NCI-H1417 (cell line): ENCODE results near the gene GABPB1.

Experiments
- DNase-seq, 3 experiments: peaks; one replicate each; lab custom pipeline; 2025; lab: John Stamatoyannopoulos, UW

Gene GABPB1

DNA sequence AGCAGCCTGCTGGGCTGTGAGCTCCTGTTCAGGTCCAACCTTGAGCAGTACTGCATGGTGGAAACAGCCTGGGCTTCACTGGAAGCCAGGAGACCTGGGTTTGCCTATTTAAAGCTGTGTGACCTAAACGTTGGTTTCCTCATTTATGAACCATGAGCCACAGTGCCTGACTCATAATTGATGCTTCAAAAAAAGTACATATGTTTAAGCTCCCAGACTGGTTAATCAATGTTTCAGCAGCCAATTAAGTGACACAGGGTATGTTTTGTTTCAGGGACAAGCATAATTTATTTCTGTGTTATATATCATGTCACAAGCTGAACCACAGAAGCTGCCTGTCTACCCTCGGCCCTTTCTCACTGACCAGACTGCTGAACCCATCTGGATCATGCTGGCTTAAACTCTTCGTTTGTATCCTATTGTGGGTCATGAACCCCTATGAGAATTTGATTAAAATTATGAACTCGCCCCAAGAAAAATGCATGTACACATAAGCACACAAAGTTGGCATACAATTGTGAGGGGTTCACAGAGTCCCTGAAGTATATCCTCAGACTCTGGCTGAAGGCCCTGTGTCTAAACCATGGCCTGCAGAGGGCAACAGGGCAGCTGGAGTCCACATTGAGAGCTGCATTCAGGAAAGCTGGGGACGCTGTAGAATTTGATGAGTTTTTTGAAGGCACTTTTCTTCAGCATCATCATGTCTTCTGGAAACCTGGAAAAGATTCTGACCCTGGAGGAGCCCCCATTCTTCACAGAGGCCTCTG is 113.1 kb downstream of the GABPB1 start:
- DNase-seq = peak in 1 of 3 experiments; percentile 35

DNA sequence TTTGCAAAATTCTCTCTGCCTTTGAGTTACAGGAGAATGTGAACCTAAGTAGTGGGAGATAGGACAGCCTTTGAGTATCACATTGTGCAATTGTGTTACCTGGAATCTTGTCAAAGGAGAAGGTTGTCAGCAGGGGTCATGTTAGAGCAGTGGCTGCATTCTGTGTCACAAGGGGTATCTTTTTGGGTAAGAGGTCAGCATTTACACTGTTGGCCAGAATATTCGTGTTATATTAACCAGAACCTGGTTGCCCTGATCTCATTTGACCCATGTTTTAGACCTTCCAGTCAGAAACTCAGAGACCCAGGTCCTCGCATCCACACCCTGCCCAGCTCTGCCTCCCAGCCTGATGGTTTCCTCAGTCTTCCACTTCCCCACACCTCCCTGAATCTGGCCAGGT is 116.7 kb downstream of the GABPB1 start:
- no peak for DNase-seq

DNA sequence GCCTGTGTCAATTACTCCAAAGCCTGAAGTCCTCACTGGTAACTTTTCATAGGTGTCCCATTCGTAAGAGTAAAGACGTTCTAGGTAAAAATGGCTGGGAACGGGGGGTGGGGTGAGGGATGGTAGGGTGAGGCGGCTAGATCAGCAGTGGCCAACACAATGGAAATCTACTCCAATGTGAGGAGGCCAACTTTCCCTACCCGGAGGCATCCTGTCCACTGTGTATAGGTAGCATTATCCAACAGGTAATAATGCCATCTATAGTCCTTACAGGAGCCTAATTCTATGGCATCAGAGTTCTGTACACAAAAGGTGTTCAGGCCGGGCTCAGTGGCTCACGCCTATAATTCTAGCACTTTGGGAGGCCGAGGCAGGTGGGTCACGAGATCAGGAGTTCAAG is 118.6 kb downstream of the GABPB1 start:
- DNase-seq = no peak

DNA sequence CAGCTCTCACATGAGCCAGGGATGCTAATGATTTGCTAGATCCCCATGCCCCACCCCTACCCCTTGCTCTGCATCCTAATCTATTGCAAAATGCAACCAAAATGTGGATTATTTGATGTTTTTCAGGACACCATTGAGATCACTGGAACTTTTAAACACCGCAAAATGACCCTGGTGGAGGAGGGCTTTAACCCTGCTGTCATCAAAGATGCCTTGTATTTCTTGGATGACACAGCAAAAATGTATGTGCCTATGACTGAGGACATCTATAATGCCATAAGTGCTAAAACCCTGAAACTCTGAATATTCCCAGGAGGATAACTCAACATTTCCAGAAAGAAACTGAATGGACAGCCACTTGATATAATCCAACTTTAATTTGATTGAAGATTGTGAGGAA is 119.2 kb downstream of the GABPB1 start:
- DNase-seq = no peak

DNA sequence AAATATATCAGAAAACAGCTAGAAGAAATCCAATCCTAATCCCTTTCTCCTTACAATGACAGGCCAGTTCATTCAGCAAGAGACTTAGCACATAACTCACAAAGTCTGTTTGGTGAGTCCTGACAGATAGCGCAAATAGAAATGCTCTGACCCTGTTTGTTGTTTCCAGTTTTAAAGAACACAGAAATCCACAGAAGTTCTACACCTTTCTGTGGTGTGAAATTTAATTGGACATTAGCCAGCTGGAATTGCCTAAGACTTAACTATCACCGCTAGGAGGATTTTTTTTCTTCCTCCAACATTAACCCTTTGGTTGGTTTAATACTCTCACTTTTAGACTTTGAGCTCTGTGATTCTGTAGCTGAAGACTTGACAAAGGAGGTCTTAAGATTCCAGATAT is 120.2 kb downstream of the GABPB1 start:
- no peak for DNase-seq

DNA sequence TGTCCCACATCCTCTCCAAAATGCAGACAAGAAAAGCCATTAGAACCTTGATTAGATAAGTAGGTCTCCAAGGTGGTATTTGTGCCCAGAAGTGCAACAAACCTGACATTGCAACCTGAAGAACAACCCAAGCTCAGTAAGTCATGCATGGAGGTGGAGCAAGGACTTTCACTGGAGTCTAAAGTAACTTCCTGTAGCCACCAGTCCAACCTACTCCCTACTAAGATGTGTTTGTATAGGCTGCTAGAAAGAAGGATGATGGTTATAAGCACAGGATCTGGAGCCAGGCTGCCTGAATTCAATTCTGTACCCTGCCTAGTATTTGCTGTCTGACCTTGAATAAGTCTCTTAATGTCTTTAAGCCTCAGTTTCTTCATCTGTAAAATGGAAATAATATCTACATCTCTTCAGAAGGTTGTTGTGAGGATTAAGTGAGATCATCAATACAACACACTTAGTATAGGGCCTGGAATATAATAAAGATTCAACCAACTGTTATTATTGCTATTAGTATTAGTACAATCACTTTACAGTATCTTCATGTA is 121.7 kb downstream of the GABPB1 start:
- DNase-seq = no peak

DNA sequence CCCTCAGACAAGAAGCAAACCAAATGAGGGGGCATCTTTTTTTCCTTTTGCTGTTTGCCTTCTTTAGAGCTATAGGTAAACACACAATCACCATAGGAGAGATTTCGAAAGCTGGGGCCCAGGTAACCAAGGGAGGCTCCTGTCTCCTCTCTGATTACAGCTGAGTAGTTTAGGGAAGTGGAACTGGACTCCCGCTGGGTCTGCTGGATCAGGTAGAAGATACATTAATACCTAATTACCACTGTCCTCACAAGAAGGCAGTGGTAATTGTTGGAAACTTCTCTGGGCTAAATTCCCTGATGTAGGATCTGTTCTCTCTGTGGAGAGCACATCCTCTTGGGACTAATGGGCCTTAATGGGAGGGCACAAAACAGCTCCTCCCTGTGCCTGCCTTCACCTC is 122.2 kb downstream of the GABPB1 start:
- peak in 2 of 3 experiments; percentile 5 to 28 for DNase-seq

DNA sequence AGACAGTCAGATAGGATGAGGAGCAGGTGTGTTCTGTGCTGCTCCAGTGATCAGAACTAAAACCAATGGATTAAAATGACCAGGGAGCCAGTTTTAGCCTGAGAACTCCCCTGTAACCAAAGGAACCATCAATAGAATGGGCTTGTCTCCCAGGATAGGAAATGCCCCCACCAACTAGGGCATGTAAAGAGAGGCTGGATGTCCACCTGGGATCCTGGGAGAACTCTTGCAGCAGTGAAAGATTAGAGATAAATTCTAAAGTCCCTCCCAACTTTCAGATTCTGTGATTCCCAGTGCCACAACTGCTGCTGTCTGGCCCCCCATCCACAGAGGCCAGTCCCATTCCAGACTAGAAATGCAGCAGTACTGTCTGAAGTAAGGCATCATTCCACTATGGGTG is 123.2 kb downstream of the GABPB1 start:
- DNase-seq = no peak

DNA sequence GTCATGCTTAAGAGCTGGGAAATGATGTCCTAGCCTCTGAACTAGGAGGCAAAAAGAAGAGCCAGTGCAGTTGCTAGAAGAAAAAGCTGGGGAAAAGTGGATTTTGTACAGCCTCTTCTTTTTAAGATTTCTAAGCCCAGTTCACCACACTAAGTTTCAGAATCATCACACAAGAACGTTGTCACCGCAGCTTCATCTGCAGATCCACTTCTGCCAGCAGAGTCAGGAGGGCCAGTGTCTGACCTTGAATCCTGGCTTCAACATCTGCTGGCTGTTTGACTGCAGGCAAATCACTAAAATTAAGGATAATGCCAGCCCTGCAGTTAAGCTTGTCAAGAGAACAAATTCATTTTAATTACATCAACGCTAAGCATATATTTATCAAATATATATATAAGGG is 125.7 kb downstream of the GABPB1 start:
- DNase-seq = peak in 1 of 3 experiments; percentile 33

DNA sequence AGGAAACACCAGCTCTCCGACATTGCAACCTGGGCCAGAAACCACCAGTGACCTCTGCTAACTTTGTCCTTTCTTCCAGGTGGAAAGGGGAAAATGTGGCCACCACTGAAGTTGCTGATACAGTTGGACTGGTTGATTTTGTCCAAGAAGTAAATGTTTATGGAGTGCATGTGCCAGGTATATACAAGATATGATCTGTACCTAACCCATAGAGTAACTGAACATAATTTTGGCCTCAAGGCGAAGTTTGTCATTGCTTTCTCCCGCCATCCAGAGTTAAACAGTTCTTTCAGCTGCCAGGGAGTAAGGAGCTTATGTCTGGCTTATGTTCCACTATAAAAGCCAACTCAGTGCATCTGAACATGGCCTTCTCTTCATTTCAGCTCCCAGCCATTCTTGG is 126.1 kb downstream of the GABPB1 start:
- no peak for DNase-seq

DNA sequence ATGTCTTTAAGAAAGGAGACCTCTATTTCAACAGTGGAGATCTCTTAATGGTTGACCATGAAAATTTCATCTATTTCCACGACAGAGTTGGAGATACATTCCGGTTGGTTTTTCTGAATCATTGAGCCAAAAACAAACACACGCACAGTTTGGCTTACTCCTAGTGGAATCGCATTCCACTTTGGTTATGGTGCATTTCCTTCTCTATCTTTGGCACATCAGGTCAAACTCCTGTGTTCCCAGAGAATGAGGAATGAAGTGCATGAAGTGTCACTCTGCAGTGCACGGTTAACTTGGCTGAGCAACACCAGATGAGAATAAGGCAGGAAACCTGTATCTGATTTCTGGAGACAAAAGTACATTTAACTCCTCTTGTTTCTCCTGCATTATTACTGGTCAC is 127.9 kb downstream of the GABPB1 start:
- DNase-seq = no peak

DNA sequence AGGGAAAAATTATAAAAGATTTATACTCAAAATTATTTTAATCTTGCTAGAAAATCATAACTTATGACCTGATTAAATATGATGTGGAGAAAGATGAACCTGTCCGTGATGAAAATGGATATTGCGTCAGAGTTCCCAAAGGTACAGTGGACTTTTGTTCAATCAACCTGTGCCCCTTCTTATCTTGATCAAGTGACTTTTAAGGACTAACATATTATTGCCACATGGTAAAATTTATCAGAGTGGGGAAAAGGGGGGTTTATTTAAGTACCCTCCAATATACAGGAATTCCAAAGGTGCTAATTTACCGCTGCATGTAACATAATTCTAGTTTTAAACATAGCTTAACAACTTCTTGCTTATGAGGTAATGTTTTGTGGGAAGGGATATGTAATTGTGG is 129.1 kb downstream of the GABPB1 start:
- no peak for DNase-seq
